Large intestine (tissue), 12 donors: Measurements from ENCODE around the gene ARHGAP28. TPM values are rescaled to one million over a fixed set of nuclear protein-coding genes. Genes with fewer than 3 reads are reported as not detected.

Experiments
- DNase-seq, 2 donors: peaks; one replicate each; pipeline versions ENCODE4 v3.0.0 to v3.0.0-alpha.2; 2013
- H3K27ac ChIP-seq: one replicate; pipeline ENCODE4 v1.5.1; 2013; ENCODE audit warnings: low read length
- H3K27me3 ChIP-seq: 2 replicates; pipeline ENCODE4 v1.6.1; 2013; ENCODE audit warnings: low read length; ENCODE audit not compliant: control insufficient read depth, insufficient read depth
- H3K36me3 ChIP-seq: 2 replicates; pipeline ENCODE4 v1.6.1; 2013; ENCODE audit warnings: low read length; ENCODE audit not compliant: control insufficient read depth, insufficient read depth
- H3K4me1 ChIP-seq: one replicate; pipeline ENCODE4 v1.6.1; 2013; ENCODE audit warnings: low read length; ENCODE audit not compliant: control insufficient read depth, insufficient read depth
- H3K4me3 ChIP-seq: one replicate; pipeline ENCODE4 v1.5.1; 2013; ENCODE audit warnings: low read length
- H3K9me3 ChIP-seq: one replicate; pipeline ENCODE4 v1.6.1; 2013; ENCODE audit warnings: mild to moderate bottlenecking, low read depth, low read length, moderate library complexity; ENCODE audit not compliant: control insufficient read depth
- WGBS: methylation state at CpG from one replicate; pipeline ENCODE4 v1.1.5; 2013; ENCODE audit warnings: low lambda C conversion rate; ENCODE audit not compliant: insufficient coverage; 5-methylcytosine and 5-hydroxymethylcytosine counted together
- long read RNA-seq, 11 donors: transcript quantifications; one replicate each; lab custom pipeline, GENCODE V29; 2026
- polyA plus RNA-seq: library from polyadenylated mRNA; unstranded; fragments of 120-200 nt; gene quantifications from one replicate; pipeline ENCODE4 v1.2.1, GENCODE V29; 2013

Gene ARHGAP28
- 13.7 TPM for polyA plus RNA-seq
- long read RNA-seq, donor 1: 0 reads
- long read RNA-seq, donor 2, partial matches to known transcripts: 0 of 1 reads
- long read RNA-seq, donor 2, other reads (novel, unspliced or antisense): 0 of 1 reads
- long read RNA-seq, donor 3: 0 reads
- long read RNA-seq, donor 4, partial matches to known transcripts: 0 of 1 reads
- long read RNA-seq, donor 4, other reads (novel, unspliced or antisense): 0 of 1 reads
- long read RNA-seq, donor 5, partial matches to known transcripts: 0 of 1 reads
- long read RNA-seq, donor 5, other reads (novel, unspliced or antisense): 0 of 1 reads
- long read RNA-seq, donor 6, partial matches to known transcripts: 0 of 2 reads
- long read RNA-seq, donor 6, other reads (novel, unspliced or antisense): 0 of 2 reads
- long read RNA-seq, donor 7, partial matches to known transcripts: 0 of 3 reads
- long read RNA-seq, donor 7, other reads (novel, unspliced or antisense): 0 of 3 reads
- long read RNA-seq, donor 8: 0 reads
- long read RNA-seq, donor 9, partial matches to known transcripts: 0 of 4 reads
- long read RNA-seq, donor 9, other reads (novel, unspliced or antisense): 0 of 4 reads
- long read RNA-seq, donor 10, partial matches to known transcripts: 0 of 2 reads
- long read RNA-seq, donor 10, other reads (novel, unspliced or antisense): 0 of 2 reads
- long read RNA-seq, donor 11, partial matches to known transcripts: 0 of 1 reads
- long read RNA-seq, donor 11, other reads (novel, unspliced or antisense): 0 of 1 reads

- H3K4me1 ChIP-seq: peaks cover 4% of the 10 kb centered on the region
- H3K36me3 ChIP-seq: no peaks in the 10 kb centered on the region
- peaks cover 2% of the 10 kb centered on the region for H3K27me3 ChIP-seq
- WGBS: no CpG with 5 or more reads among the region's 96 CpGs
- H3K9me3 ChIP-seq: no peaks in the 10 kb centered on the region
- H3K27ac ChIP-seq: peak within 1 kb of the TSS; percentile 97
- DNase-seq: peak; percentile 92 to 98
- H3K4me3 ChIP-seq: peak within 1 kb of the TSS; percentile 51
Measured at GRCh38 chr18:6729247-6730091, at the start of gene ARHGAP28. ARHGAP28 (plus strand) TSS chr18:6729716; CDS start chr18:6729822, 106 bp downstream.

DNA sequence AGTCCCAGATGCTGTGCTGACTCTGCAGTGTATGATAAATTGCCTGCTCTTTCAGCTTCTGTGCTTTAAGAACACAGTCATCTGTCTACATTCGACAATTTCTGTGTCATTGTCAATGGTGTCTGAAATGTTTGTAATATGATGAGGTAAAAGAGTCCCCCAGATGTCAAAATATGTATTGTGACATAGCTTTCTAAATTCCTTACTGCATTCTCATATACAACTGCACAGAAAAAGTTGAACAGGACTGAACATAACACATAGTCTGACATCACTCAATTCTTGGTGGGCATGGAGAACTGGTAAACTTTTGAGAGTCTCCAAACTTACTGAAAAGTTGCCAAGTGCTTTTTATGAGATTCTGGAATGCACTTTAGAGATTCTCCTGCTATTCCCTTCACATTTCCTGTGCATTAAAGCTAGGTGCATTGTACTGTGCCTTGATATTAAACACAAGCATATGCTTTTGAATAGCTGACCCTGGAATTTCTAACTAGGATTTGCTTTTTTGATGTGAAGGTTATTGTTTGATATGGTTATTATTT, 48.1 kb upstream of the ARHGAP28 start:
- DNase-seq: no peak
- H3K27ac ChIP-seq: no peak overlapping the region
- H3K9me3 ChIP-seq: peaks cover 2% of the 10 kb centered on the region
- H3K27me3 ChIP-seq: peaks cover 6% of the 10 kb centered on the region
- no CpG with 5 or more reads among the region's 1 CpG for WGBS
- no peaks in the 10 kb centered on the region for H3K4me1 ChIP-seq
- H3K36me3 ChIP-seq: no peaks in the 10 kb centered on the region
- no peak overlapping the region for H3K4me3 ChIP-seq

DNA sequence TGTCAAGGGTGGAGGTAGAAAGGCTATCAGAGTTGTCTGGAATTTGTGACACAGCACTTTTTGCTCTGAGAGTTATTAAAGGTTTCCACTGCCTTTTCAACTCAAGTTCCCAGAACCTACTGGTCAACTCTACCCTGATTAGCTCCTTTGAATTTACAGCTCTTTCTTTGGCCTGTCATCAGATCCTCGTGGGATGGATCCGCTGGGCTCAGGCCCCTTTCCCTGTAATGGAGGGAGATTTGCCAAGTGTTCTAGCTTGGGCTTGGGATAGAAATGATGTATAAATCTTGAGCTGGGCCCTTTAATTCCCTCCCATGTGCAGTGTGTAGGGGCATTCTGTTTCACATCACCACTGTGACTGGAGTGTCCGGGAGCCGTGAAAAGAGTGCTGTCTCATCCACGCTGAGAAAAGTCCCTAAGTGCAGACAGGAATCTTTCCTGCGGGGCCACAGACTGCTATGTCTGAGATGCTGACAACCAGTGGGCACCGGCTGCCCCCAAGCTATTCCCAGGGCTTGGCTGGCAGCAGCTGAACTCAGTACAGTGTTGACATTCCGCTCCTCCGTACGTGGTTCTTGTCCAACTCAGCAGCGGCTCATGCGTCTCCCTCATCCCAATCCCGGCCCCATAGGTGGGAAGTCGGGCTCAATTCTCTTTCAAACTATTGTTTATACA, 46.9 kb upstream of the ARHGAP28 start:
- H3K27ac ChIP-seq: no peak overlapping the region
- H3K4me3 ChIP-seq: no peak overlapping the region
- no CpG with 5 or more reads among the region's 14 CpGs for WGBS

DNA sequence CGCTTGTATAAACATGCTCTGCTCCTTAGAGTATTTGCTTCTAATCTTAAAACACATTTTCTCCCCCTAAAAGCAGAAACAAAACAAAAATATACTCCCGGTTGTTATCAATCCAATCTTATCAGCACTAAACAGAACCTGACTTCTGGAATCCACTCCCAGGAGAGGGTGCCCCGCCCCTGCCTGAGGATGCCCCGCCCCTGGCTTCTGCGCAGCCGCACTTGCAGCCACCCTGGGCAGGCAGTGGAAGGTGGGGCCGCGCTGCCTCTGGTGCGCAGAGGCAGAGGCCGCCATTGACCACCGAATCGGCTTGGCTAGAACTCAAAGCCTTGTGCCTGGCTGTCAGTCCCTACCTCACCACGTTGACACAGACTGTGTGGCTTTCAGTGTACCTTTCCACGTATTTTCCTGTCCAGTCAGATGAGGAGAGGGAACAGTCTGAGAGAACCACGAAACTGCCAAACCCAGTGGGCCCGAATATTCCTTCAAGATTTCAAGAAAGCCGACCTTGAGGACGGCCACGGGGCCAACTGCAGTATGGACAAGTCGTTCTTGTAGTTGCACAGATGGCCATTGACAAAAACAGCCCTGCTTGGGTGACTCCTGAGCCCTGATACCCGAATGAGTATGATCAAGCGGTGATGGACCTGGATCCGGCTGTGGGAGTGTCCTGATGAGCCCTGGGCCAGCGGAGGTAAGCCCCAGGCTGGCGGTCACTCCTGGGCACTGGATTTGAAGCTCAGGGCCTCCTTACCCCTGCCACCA, 46.2 kb upstream of the ARHGAP28 start:
- Histone ChIP-seq H3K36me3 (no peaks in the 10 kb centered on the region), H3K27me3 (peaks cover 6% of the 10 kb centered on the region), H3K9me3 (peaks cover 2% of the 10 kb centered on the region), H3K4me3 (no peak overlapping the region), H3K27ac (no peak overlapping the region), H3K4me1 (no peaks in the 10 kb centered on the region)
- no CpG with 5 or more reads among the region's 25 CpGs for WGBS
- DNase-seq: no peak

More for the DNA sequence above, 46.9 kb upstream of the ARHGAP28 start:
- Histone ChIP-seq H3K4me1 (no peaks in the 10 kb centered on the region), H3K27me3 (peaks cover 6% of the 10 kb centered on the region), H3K36me3 (no peaks in the 10 kb centered on the region), H3K9me3 (peaks cover 2% of the 10 kb centered on the region)
- no peak for DNase-seq

GRCh38 chr18:6687676-6688075, 41.8 kb upstream of the ARHGAP28 start:
- peaks cover 2% of the 10 kb centered on the region for H3K27me3 ChIP-seq
- H3K27ac ChIP-seq: no peak overlapping the region
- H3K9me3 ChIP-seq: peaks cover 2% of the 10 kb centered on the region
- no peak for DNase-seq
- H3K36me3 ChIP-seq: no peaks in the 10 kb centered on the region
- no peak overlapping the region for H3K4me3 ChIP-seq
- no peaks in the 10 kb centered on the region for H3K4me1 ChIP-seq

DNA sequence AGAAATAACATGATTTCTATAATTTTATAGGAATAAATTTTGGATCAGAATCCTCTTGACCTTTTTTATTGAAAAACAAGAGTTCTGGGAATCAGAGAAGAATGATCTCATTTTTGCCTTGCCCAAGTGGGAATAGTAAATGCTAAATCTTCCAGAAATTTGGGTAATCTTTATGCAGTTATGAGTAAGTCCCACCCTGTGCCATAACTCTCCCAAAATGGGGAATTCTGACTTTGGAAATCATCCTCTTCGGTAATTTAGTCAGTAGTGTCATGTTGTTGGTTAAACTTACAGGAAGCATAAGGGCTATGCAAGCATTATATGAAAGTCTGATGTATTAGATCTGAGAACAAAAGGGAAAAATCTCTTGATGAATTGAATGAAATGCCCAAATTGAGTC, 20.6 kb upstream of the ARHGAP28 start:
- no peaks in the 10 kb centered on the region for H3K27me3 ChIP-seq
- WGBS: no CpG with 5 or more reads among the region's 1 CpG

DNA sequence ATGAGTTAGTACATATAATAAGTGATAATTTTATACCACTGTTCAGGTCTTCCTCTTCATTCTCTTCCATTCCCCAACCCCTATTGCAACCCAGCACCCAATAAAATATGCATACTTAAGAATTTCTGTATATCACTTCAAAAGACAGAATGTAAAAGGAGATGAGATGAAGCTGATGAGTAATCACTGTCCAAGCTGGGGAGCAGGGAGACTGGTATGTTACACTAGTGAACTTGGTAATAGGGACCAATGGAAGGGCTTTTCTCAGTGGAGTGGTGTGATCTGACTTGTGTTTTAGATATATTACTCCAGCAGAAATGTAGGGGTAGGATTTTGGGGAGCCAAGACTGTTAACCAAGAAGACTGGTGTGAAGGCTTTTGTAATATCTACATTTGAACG, 18.0 kb upstream of the ARHGAP28 start:
- Histone ChIP-seq H3K36me3 (no peaks in the 10 kb centered on the region), H3K27me3 (no peaks in the 10 kb centered on the region), H3K27ac (no peak overlapping the region), H3K4me3 (no peak overlapping the region), H3K9me3 (no peaks in the 10 kb centered on the region), H3K4me1 (no peaks in the 10 kb centered on the region)
- WGBS: no CpG with 5 or more reads among the region's 1 CpG
- DNase-seq: no peak

More for the DNA sequence above, 20.6 kb upstream of the ARHGAP28 start:
- Histone ChIP-seq H3K27ac (no peak overlapping the region), H3K36me3 (no peaks in the 10 kb centered on the region), H3K9me3 (no peaks in the 10 kb centered on the region), H3K4me3 (no peak overlapping the region), H3K4me1 (no peaks in the 10 kb centered on the region)
- DNase-seq: no peak

- Histone ChIP-seq H3K27me3 (no peaks in the 10 kb centered on the region), H3K4me3 (no peak overlapping the region), H3K27ac (no peak overlapping the region), H3K36me3 (no peaks in the 10 kb centered on the region), H3K4me1 (no peaks in the 10 kb centered on the region), H3K9me3 (no peaks in the 10 kb centered on the region)
- DNase-seq: no peak
- no CpG with 5 or more reads among the region's 1 CpG for WGBS
Measured at GRCh38 chr18:6712401-6712800, 17.1 kb upstream of the ARHGAP28 start.

- Histone ChIP-seq H3K36me3 (no peaks in the 10 kb centered on the region), H3K4me3 (no peak overlapping the region), H3K27me3 (no peaks in the 10 kb centered on the region), H3K4me1 (no peaks in the 10 kb centered on the region), H3K9me3 (no peaks in the 10 kb centered on the region), H3K27ac (no peak overlapping the region)
- no CpG with 5 or more reads among the region's 2 CpGs for WGBS
- no peak for DNase-seq
Measured at GRCh38 chr18:6714010-6714409, 15.5 kb upstream of the ARHGAP28 start.
